GM19372 (cell line): ENCODE measurements around the gene FCF1.
"Not testable (repeated sequence)": the region's sequence is repeated elsewhere in the genome, so short reads cannot be mapped to it uniquely, and the experiment has no call there.

ENCODE experiments used
- ATAC-seq: cut with Tn5 transposase; IDR thresholded peaks from one replicate; pipeline ENCODE4 v1.9.1; 2021; ENCODE audit warnings: mild to moderate bottlenecking, low read depth, moderate library complexity; ENCODE audit not compliant: unreplicated experiment

FCF1 gene

GRCh38 chr14:74697976-74698375 is 15.0 kb upstream of the FCF1 start:
- ATAC-seq: no peak

- no peak for ATAC-seq
Observed at GRCh38 chr14:74698465-74698864, 14.5 kb upstream of the FCF1 start.

GRCh38 chr14:74702293-74702692 is 10.7 kb upstream of the FCF1 start:
- no peak for ATAC-seq

GRCh38 chr14:74703043-74703442 is 9.9 kb upstream of the FCF1 start:
- no peak for ATAC-seq

- ATAC-seq: no peak
Observed at GRCh38 chr14:74704656-74705055, 8.3 kb upstream of the FCF1 start.

- ATAC-seq: no peak
Observed at GRCh38 chr14:74705613-74706500, 7.1 kb upstream of the FCF1 start.

GRCh38 chr14:74710480-74710879 is 2.5 kb upstream of the FCF1 start:
- ATAC-seq: no peak

- no peak for ATAC-seq
Observed at GRCh38 chr14:74711651-74712050, 1.3 kb upstream of the FCF1 start.

GRCh38 chr14:74713395-74713735 is 421 bp downstream of the FCF1 start:
- no peak for ATAC-seq

GRCh38 chr14:74720526-74720925 is 7.6 kb downstream of the FCF1 start:
- no peak for ATAC-seq

GRCh38 chr14:74723134-74723533 is 10.2 kb downstream of the FCF1 start:
- ATAC-seq: no peak

- no peak for ATAC-seq
Observed at GRCh38 chr14:74732387-74732786, 19.4 kb downstream of the FCF1 start.

- ATAC-seq: no peak
Observed at GRCh38 chr14:74733221-74733620, 20.3 kb downstream of the FCF1 start.

- no peak for ATAC-seq
Observed at GRCh38 chr14:74735125-74735524, 22.2 kb downstream of the FCF1 start.

- ATAC-seq: no peak
Observed at GRCh38 chr14:74737753-74738325, 24.9 kb downstream of the FCF1 start.

- no peak for ATAC-seq
Observed at GRCh38 chr14:74739293-74740030, 26.5 kb downstream of the FCF1 start.

GRCh38 chr14:74747237-74747636 is 34.3 kb downstream of the FCF1 start:
- no peak for ATAC-seq

- ATAC-seq: no peak
Observed at GRCh38 chr14:74754157-74754556, 41.2 kb downstream of the FCF1 start.

- no peak for ATAC-seq
Observed at GRCh38 chr14:74754899-74755298, 42.0 kb downstream of the FCF1 start.

GRCh38 chr14:74756326-74756725 is 43.4 kb downstream of the FCF1 start:
- no peak for ATAC-seq

GRCh38 chr14:74758505-74758904 is 45.6 kb downstream of the FCF1 start:
- ATAC-seq: not testable (repeated sequence)
